ENCODE data around the gene PHB1.

The PHB1 gene

GRCh38 chr17:49456183-49456965, 41.7 kb upstream of the PHB1 start:
- TF ChIP-seq CTCF (IDR thresholded peaks at IDR 0.05; ENCODE audit: low read length, missing control alignments): no peak
- no peak overlapping the region for H3K4me3 ChIP-seq (replicated peaks; ENCODE audit: low read depth, low read length)
- peak; percentile 91 for DNase-seq (ENCODE audit: low read depth)

DNA sequence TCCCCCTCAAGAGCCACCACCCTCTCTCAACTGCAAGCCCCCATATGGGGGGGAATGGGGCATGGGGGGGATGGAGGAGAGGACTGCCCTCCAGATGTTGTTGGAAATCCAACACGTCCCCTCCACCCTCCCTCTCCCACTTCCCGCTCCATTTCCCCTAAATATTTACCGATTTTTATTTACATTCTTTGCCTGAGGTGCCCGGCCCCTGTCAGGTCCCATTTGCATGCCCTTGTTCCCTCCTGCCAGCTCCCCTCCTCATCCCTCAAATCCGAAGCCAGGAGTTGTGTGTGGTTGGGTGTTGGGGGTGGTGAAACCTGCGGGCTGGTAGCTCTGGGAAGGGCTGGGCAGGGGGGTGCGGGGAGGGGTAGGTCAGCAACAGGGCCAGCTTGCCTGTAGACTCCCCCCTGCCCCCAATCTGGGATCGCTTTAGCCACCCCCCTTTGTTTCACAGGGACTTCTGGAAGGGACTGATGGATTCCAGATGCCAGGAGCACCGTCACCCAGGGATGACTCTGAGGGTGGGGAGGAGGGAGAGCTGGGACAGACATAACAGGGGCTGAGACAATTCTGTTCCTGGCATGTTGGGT, 40.7 kb upstream of the PHB1 start:
- H3K4me3 ChIP-seq (replicated peaks; ENCODE audit: low read depth, low read length): no peak overlapping the region
- no peak for TF ChIP-seq CTCF (IDR thresholded peaks at IDR 0.05; ENCODE audit: low read length, missing control alignments)
- DNase-seq (ENCODE audit: low read depth): no peak

GRCh38 chr17:49454050-49454449, 39.4 kb upstream of the PHB1 start:
- peak; percentile 26 for DNase-seq (ENCODE audit: low read depth)
- no peak overlapping the region for H3K4me3 ChIP-seq (replicated peaks; ENCODE audit: low read depth, low read length)
- no peak for TF ChIP-seq CTCF (IDR thresholded peaks at IDR 0.05; ENCODE audit: low read length, missing control alignments)

DNA sequence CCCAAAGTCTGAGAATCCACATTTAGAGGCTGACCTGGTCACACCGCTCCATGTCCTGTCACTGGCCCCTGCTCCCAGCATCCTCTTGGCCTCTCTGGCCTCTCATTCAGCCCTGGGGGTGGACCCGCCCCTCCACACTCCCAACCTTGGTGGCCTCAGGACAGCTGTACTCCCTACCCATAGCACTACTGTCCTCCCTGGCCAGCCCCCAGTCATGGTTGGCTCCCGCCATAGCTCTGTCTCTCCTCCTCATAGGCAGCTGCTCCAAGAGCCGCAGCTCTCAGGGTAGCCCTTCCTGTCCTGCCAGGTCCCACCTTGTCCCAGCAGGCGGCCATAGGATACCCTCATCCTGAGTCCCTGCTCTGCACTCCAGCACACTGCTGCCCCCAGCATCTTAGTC, 38.0 kb upstream of the PHB1 start:
- no peak overlapping the region for H3K4me3 ChIP-seq (replicated peaks; ENCODE audit: low read depth, low read length)
- no peak for TF ChIP-seq CTCF (IDR thresholded peaks at IDR 0.05; ENCODE audit: low read length, missing control alignments)

GRCh38 chr17:49452201-49452600, 37.5 kb upstream of the PHB1 start:
- DNase-seq (ENCODE audit: low read depth): no peak
- no peak overlapping the region for H3K4me3 ChIP-seq (replicated peaks; ENCODE audit: low read depth, low read length)
- TF ChIP-seq CTCF (IDR thresholded peaks at IDR 0.05; ENCODE audit: low read length, missing control alignments): no peak

More for the DNA sequence above, 38.0 kb upstream of the PHB1 start:
- DNase-seq (ENCODE audit: low read depth): no peak

- H3K4me3 ChIP-seq (replicated peaks; ENCODE audit: low read depth, low read length): no peak overlapping the region
- DNase-seq (ENCODE audit: low read depth): no peak
- TF ChIP-seq CTCF (IDR thresholded peaks at IDR 0.05; ENCODE audit: low read length, missing control alignments): no peak
These were observed 36.1 kb upstream of the PHB1 start for GRCh38 chr17:49450735-49451134.

Measured in fibroblast of pulmonary artery (primary cell).